Right lobe of liver (tissue), 4 donors: Measurements from ENCODE around the gene COL23A1.

Experiments used
- POLR2A ChIP-seq: fragments of 450-650 bp; IDR thresholded peaks from one replicate; pipeline ENCODE4 v1.6.1; 2017; ENCODE audit warnings: antibody characterized with exemption, mild to moderate bottlenecking
- TF ChIP-seq, protein P1 (sequence below), 4 donors: fragments of 200-600 bp in 3 of 4; fragments of 450-650 bp in 1 of 4; IDR thresholded peaks; one replicate each; pipeline versions ENCODE4 v1.5.1 to v1.8.0; 2016 to 2022; ENCODE audit warnings: antibody characterized with exemption in 4 of 4, mild to moderate bottlenecking in 2 of 4
- donor health status: DM: no; HTN: no; CAD: no.
- donor health status: DM: no; HTN: no; CAD: no.
- donor health status: DM: no; HTN: yes; CAD: no.

DNA sequence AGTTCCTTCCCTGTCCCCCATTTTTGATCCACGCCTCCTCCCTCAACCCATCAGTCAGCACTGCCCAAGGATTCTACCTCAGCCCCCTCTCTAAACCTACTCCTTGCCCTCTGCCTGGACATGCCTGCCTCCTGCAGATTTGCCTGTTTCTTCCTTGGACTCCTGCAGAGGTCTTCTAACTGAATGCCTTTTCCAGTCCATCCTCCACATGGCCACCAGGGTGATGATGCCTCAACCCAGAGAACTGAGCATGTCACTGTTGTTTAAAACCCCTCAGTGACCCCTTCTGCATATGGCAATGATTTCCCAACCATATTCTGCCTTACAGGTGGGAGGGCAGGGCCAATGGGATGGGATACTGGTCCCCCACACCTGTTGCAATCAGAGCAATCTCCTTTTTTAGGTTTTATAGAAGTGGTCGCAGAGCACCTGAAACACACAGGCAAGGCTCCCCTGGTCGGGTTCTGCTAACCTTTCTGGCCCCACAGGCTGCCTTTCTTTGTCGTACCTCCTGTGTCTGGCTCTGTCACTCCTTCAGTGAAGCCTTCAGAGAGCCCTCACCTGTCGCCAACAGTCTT, 366.9 kb downstream of the COL23A1 start:
- TF ChIP-seq, protein P1, sequence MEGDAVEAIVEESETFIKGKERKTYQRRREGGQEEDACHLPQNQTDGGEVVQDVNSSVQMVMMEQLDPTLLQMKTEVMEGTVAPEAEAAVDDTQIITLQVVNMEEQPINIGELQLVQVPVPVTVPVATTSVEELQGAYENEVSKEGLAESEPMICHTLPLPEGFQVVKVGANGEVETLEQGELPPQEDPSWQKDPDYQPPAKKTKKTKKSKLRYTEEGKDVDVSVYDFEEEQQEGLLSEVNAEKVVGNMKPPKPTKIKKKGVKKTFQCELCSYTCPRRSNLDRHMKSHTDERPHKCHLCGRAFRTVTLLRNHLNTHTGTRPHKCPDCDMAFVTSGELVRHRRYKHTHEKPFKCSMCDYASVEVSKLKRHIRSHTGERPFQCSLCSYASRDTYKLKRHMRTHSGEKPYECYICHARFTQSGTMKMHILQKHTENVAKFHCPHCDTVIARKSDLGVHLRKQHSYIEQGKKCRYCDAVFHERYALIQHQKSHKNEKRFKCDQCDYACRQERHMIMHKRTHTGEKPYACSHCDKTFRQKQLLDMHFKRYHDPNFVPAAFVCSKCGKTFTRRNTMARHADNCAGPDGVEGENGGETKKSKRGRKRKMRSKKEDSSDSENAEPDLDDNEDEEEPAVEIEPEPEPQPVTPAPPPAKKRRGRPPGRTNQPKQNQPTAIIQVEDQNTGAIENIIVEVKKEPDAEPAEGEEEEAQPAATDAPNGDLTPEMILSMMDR (IDR thresholded peaks at IDR 0.05) = no peak
- TF ChIP-seq POLR2A = no peak
